HG02943 (cell line): Measurements from ENCODE around the gene PTCHD1.

Source experiments
- ATAC-seq: cut with Tn5 transposase; IDR thresholded peaks from one replicate; pipeline ENCODE4 v1.9.1; 2021; ENCODE audit warnings: mild to moderate bottlenecking, low read depth, moderate library complexity; ENCODE audit not compliant: unreplicated experiment

The PTCHD1 gene

DNA sequence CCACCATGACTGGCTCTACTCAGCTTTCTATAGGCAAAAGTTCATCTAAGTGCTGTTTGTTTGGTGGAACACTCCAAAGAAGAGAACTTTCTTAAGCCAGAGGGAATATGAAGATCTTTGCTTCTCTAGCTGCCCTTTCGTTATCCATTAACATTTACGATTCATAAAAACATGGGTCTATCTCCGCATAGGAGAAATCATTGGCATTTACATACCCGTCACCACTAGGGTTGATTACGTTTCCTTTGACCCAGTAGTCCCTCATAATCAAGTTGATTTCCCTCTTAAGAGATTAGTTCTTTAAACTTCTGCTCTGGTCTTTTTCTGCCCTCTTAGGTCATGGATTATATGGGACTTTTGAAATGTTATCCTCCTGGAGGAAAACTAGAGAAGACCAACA is 57.5 kb downstream of the PTCHD1 start:
- ATAC-seq = no peak

DNA sequence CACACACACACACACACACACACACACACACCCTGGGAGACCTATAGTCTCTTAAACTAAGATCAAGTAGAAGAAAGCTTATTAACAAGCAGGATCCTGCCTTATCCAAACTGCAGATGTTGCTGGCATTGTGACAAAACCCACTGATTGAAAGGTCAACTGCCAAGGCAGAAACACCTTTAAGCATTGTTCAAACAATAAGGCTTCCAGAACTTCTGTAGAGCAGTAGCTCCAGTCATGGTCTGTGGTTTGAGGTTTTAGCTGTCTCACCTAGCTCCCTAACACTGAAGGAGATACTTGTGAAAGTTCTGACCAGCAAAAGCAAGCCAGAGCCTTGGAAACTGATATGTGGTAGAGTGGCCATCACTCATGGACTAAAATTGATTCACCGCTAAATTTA is 59.8 kb downstream of the PTCHD1 start:
- no peak for ATAC-seq

DNA sequence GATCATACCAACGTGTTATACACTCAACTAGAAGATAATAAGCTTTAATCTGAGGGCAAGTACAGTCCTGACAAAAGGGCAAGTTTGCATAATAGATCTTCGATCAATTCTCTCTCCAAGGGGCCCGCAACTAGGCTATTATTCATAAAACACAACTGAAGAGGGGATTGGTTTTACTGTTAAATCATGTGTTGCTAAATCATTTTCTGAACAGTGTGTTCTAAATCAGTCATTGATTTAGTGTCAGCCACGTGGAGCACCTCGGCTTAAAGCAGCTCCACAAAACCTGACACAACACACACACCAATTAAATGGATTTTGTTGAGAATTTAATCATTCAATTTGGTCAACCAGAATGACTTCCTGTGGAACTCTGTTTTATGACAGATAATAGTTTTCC is 61.6 kb downstream of the PTCHD1 start:
- no peak for ATAC-seq

DNA sequence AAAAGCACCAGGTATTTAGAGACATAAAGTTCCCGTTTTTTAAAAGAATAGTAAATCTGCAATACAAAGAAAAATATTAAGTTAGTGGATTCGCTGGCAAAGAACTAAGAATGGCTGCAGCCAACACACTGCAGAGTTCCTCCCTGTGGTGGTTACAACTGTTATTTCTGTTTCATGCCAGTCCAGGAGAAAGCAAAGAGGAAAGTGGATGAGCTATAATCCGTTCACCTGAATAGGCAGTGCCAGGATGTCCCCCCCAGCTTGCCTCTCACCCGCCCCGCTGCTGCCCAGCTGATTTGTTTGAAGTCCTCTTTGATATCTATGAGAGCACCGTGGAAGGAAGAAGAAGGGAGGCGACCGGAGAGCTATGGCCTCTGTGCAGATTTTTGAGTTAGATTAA is 63.9 kb downstream of the PTCHD1 start:
- no peak for ATAC-seq

DNA sequence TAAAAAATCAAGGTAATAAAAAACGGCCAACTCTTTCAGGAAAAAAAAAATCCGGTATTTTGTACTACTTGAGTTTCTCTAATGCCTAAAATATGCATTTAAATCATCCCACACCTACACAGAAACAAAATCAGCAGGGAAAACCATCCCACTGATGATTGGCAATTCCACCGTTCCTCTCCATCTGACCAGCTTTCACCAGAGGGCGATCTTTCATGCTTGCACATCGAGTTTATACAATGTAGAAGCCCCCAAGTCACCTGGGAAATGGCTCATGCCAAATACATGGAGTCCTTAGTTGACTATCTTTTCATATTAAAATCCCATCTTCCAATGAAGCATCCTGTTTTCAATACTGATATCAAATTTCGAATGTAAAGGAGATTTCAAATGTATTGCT is 69.2 kb downstream of the PTCHD1 start:
- ATAC-seq = no peak

DNA sequence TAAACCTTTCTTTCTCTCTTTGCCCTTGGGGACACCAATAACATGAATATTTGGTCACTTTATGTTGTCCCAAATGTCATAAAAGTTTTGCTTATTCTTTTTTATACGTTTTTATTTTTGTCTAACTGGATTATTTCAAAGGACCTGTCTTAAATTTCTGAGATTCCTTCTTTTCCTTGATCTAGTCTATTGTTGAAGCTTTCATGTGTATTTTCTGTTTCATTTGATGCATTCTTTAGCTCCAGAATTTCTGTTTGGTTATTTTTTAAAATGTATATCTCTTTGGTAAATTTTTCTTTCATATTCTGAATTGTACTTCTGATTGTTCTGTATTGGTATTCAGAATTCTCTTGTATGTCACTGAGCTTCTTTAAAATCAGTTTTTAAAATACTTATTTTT is 88.3 kb downstream of the PTCHD1 start:
- ATAC-seq = no peak

DNA sequence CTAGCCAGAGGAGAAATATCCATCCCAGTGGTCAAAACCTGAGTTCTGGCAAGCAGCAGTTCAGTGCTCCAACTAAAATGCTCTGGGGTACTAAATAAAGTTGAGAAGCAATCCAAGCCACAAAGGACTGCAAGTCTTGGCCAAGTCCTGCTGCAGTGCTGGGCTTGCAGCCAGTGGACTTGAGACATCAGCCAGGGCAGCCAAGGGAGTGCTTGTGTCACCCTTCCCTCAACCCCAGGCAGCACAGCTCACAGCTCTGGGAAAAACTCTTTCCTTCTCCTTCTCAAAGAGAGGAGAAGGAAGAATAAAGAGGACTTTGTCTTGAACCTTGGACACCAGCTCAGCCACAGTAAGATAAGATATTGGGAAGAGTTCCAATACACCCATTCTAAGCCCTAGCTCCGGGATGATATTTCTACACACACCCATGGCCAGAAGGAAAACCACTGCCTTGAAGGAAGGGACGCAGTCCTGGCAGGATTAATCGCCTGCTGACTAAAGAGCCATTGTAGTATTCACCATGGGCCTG is 99.8 kb downstream of the PTCHD1 start:
- ATAC-seq = no peak

DNA sequence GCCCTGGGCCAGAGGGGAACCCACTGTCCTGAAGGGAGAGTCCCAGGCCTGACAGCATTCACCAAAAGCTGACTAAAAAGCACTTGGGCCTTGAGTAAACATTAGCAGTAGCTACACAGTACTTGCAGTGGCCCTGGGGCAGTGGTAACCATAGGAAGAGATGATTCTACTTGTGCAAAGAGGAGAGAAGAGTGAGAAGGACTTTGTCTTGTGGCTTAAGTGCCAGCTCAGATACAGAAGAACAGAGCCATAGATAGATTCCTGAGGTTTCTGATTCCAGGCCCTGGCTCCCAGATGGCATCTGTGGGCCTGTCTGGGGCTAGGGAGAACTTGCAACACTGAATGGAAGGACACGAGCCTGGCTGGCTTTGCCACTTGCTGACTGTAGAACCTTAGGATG is 100.5 kb downstream of the PTCHD1 start:
- ATAC-seq = no peak

DNA sequence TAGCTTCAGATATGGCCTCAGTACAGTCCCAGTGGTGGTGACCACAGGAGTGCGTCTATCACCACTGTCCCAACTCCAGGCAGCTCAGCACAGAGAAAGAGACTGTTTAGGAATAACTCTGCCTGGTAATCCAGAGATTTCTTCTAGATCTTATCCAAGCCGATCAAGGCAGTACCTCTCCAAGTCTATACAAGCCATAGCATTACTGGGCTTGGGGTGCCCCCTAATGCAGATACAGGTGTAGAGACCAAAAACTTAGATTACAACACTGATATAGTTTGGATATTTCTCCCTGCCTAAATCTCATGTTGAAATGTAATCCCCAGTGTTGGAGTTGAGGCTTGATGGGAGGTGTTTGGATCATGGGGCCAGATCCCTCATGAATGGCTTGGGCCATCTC is 100.9 kb downstream of the PTCHD1 start:
- no peak for ATAC-seq

DNA sequence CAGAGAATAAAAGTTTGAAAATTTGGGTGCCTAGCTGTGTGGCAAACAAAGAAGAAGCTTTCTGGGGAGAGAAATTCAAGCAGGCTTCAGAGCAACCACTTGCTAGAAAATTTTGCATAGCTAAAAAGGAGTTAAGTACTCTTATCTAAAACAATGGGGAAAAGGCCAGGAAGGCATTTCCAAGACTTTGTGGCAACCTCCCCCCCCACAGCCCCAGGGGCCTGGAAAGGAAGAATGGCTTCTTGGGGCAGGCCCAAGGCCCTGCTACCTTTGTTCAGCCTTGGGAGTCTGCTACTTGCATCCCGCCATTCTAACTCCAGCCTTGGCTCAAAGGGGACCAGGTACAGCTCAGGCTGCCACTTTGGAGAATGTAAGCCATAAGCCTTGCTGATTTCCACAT is 102.2 kb downstream of the PTCHD1 start:
- ATAC-seq = no peak

DNA sequence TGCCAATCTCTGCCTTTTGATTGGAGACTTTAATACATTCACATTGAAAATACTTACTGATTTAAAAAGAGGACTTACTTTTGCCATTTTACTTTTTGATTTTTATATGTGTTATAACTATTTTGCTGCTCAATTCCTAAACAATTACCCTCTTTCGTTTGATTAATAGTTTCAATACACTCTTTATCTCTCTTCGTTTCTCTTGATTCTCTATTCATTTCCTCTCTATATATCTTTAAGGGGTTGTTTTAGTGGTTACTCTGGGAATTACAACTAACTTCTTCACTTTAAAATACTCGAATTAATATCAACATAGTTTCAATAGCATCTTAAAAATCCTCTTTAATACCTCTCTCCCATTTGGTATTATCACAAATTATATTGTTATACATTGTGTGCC is 116.6 kb downstream of the PTCHD1 start:
- no peak for ATAC-seq
